GM12875 (cell line): ENCODE data around the gene EFCAB3.
"Not testable (repeated sequence)": the region's sequence is repeated elsewhere in the genome, so short reads cannot be mapped to it uniquely, and the experiment has no call there.

ENCODE experiments used
- H3K4me3 ChIP-seq: one replicate; pipeline ENCODE4 v1.5.1; 2011; ENCODE audit warnings: low read depth, low read length, control low read depth
- TF ChIP-seq, protein P1 (sequence below): IDR thresholded peaks from 2 replicates; pipeline ENCODE4 v1.5.1; 2011; ENCODE audit warnings: low read depth, mild to moderate bottlenecking, control low read depth, inconsistent platforms, low read length, moderate library complexity, borderline replicate concordance; ENCODE audit not compliant: insufficient read depth

The EFCAB3 gene

DNA sequence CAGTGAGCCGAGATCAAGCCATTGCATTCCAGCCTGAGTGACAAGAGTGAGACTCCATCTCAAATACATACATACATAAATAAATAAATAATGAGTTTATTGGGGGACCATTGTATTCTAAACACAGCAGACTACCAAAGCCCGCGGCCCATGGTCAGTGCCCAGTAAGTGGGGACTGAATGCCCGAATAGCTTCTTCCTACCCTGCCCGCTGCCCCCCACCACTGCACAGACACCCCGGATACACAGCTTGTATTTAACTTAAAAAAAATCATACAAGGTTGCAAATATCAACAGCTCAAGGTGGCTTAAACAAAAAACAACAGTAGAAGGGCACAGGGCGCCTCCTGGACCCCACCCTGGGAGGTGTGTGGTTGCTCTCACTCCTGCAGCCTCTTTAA is 75.7 kb downstream of the EFCAB3 start:
- TF ChIP-seq, protein P1, sequence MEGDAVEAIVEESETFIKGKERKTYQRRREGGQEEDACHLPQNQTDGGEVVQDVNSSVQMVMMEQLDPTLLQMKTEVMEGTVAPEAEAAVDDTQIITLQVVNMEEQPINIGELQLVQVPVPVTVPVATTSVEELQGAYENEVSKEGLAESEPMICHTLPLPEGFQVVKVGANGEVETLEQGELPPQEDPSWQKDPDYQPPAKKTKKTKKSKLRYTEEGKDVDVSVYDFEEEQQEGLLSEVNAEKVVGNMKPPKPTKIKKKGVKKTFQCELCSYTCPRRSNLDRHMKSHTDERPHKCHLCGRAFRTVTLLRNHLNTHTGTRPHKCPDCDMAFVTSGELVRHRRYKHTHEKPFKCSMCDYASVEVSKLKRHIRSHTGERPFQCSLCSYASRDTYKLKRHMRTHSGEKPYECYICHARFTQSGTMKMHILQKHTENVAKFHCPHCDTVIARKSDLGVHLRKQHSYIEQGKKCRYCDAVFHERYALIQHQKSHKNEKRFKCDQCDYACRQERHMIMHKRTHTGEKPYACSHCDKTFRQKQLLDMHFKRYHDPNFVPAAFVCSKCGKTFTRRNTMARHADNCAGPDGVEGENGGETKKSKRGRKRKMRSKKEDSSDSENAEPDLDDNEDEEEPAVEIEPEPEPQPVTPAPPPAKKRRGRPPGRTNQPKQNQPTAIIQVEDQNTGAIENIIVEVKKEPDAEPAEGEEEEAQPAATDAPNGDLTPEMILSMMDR: no peak
- H3K4me3 ChIP-seq: no peak overlapping the region

DNA sequence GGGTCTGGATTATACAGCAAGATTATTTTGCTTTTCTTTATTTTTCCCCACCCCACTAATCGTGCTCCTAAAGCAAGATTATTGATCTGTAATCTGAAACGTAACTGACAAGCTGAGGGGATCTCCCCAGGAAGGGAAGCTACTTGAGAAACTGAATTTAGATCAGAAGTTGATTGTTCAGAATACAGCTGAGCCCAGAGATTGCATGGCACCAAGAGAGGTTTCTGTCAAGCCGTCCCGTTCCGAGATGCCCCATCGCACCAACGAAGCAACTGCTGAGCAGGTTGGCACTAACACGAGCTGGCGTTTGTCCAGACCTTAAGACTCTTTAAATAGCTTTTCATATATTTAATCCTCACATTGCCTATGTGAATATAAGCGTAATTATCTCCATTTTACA is 78.1 kb downstream of the EFCAB3 start:
- not testable (repeated sequence) for H3K4me3 ChIP-seq

DNA sequence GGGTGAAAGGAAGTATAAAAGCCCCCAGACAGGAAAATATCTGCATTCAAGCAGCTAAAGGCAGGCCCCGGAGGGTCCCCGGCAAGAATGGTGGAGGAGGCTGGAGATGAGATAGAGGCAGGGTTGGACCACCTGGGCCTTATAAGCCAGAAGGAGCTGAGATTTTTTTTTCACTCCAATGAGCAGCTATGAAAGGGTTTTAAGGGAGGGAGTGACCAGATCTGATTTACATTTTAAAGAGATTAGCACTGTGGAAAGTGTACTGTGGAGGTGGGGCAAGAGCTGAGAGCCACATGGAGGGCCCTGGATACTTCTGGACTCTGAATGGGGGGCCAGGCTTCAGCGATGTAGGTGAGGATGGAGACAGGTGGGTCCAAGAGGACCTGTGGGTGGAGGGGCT is 84.1 kb downstream of the EFCAB3 start:
- not testable (repeated sequence) for H3K4me3 ChIP-seq

DNA sequence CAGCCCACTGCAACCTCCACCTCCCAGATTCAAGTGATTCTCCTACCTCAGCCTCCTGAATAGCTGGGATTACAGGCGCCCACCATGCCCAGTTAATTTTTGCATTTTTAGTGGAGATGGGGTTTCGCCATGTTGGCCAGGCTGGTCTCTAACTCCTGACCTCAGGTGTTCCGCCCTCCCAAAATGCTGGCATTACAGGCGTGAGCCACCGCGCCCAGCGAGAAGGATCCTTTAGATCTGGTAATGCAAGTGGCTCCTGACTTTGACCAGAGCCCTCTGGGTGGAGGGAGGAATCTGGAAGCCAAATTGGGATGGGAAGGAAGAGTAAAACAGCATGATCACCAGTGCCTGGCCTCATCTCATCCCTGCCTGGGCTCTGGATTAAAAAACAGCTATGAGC is 84.9 kb downstream of the EFCAB3 start:
- not testable (repeated sequence) for H3K4me3 ChIP-seq
